Endothelial cell of umbilical vein (primary cell): ENCODE data around the gene ZC3H13. TPM values are rescaled to one million over a fixed set of nuclear protein-coding genes. Genes with fewer than 3 reads are reported as not detected.

Experiments
- BruUV-seq: library from RNA; stranded (reverse); fragments of 400-500 nt; replicated peaks from 2 replicates; lab custom pipeline; 2021; lab: Mats Ljungman, UMichigan
- CTCF ChIA-PET: fragments of 300-600, 350-600 bp; sonication (Branson Sonifier 250); formaldehyde crosslinking; loops from one replicate; lab custom pipeline; 2021; ENCODE audit warnings: antibody characterized with exemption, inconsistent platforms; lab: Charles Lee
- POLR2A ChIA-PET: fragments of 300-600, 350-600 bp; sonication (Branson Sonifier 250); formaldehyde crosslinking; loops from one replicate; lab custom pipeline; 2021; ENCODE audit warnings: antibody characterized with exemption, inconsistent platforms; lab: Charles Lee
- DNase-seq: peaks from one replicate; pipeline ENCODE4 v3.0.0-alpha.2; 2011; ENCODE audit warnings: low read depth, low spot score
- FAIRE-seq: peaks from 2 replicates; lab custom pipeline; 2011; peaks lifted over from hg19 to GRCh38; lab: Jason Lieb, UNC
- H2AFZ ChIP-seq: 2 replicates; pipeline ENCODE4 v1.6.0; 2012; ENCODE audit warnings: low read depth, low read length, control low read depth, inconsistent platforms
- H3K27ac ChIP-seq: 2 replicates; pipeline ENCODE4 v1.5.1; 2011; ENCODE audit warnings: low read depth, mild to moderate bottlenecking, control low read depth, low read length, moderate library complexity; ENCODE audit not compliant: insufficient read depth
- H3K27me3 ChIP-seq, 2 experiments: 2 replicates each; pipeline versions ENCODE4 v1.6.0 to v1.6.1; 2011; ENCODE audit warnings: low read length in 2 of 2, mixed read lengths in 1 of 2; ENCODE audit not compliant: control insufficient read depth in 2 of 2, insufficient read depth in 2 of 2
- H3K36me3 ChIP-seq, 2 experiments: 2 replicates in 1 of 2; 3 replicates in 1 of 2; pipeline ENCODE4 v1.5.1; 2011; ENCODE audit warnings: low read length in 2 of 2, mild to moderate bottlenecking in 1 of 2, moderate library complexity in 1 of 2; ENCODE audit not compliant: control insufficient read depth in 2 of 2, insufficient read depth in 2 of 2; ENCODE audit errors: extremely low read depth in 1 of 2
- H3K4me1 ChIP-seq: 3 replicates; pipeline ENCODE4 v1.5.1; 2011; ENCODE audit warnings: mild to moderate bottlenecking, low read length; ENCODE audit not compliant: control insufficient read depth, insufficient read depth; ENCODE audit errors: extremely low read depth
- H3K4me2 ChIP-seq: 2 replicates; pipeline ENCODE4 v1.6.1; 2011; ENCODE audit warnings: low read length, control low read depth, mixed read lengths; ENCODE audit not compliant: insufficient read depth
- H3K4me3 ChIP-seq, 3 experiments: fragments of 200-600 bp in 1 of 3; sonication (generic), shearing (Covaris generic) in 1 of 3; replicated peaks in 1 of 3; 2 replicates each; pipeline ENCODE4 v1.5.1; 2011 to 2016; ENCODE audit warnings: control low read depth in 3 of 3, low read length in 3 of 3, mild to moderate bottlenecking in 2 of 3, inconsistent platforms in 1 of 3, low read depth in 1 of 3, moderate library complexity in 1 of 3; ENCODE audit not compliant: insufficient read depth in 1 of 3
- H3K79me2 ChIP-seq: 2 replicates; pipeline ENCODE4 v1.6.0; 2012; ENCODE audit warnings: low read length, inconsistent platforms; ENCODE audit not compliant: control insufficient read depth, insufficient read depth
- H3K9ac ChIP-seq: replicated peaks from 2 replicates; pipeline ENCODE3; 2011; ENCODE audit warnings: low read length, control low read depth; ENCODE audit not compliant: insufficient read depth; ENCODE audit errors: extremely low read depth
- H3K9me1 ChIP-seq: replicated peaks from 3 replicates; pipeline ENCODE4 v1.6.0; 2011; ENCODE audit warnings: mild to moderate bottlenecking, low read length; ENCODE audit not compliant: control insufficient read depth, insufficient read depth; ENCODE audit errors: extremely low read depth
- H3K9me3 ChIP-seq: replicated peaks from 2 replicates; pipeline ENCODE4 v1.5.1; 2012; ENCODE audit warnings: low read length, inconsistent platforms; ENCODE audit not compliant: control insufficient read depth, insufficient read depth
- H4K20me1 ChIP-seq: replicated peaks from 2 replicates; pipeline ENCODE3; 2011; ENCODE audit warnings: mild to moderate bottlenecking, low read length; ENCODE audit not compliant: control insufficient read depth, insufficient read depth; ENCODE audit errors: extremely low read depth
- CTCF ChIP-seq, 2 donors: IDR thresholded peaks; 1 replicate in 1 of 2; 2 replicates in 1 of 2; pipeline ENCODE4 v1.5.1; 2011; ENCODE audit warnings: low read length in 2 of 2, mild to moderate bottlenecking in 2 of 2, moderate library complexity in 2 of 2, control low read depth in 1 of 2, inconsistent platforms in 1 of 2, low read depth in 1 of 2; ENCODE audit not compliant: insufficient read depth in 1 of 2; ENCODE audit errors: extremely low read depth in 1 of 2
- EZH2 ChIP-seq: IDR thresholded peaks from 2 replicates; pipeline ENCODE4 v1.6.1; 2012; ENCODE audit warnings: borderline replicate concordance, low read depth, mild to moderate bottlenecking, moderate library complexity, low read length, inconsistent platforms; ENCODE audit not compliant: severe bottlenecking
- FOS ChIP-seq: IDR thresholded peaks from 2 replicates; pipeline ENCODE4 v1.6.1; 2011; ENCODE audit warnings: mild to moderate bottlenecking, low read length, moderate library complexity, borderline replicate concordance; ENCODE audit not compliant: insufficient read depth
- GATA2 ChIP-seq: IDR thresholded peaks from 2 replicates; pipeline ENCODE4 v1.7.0; 2011; ENCODE audit warnings: low read depth, mild to moderate bottlenecking, moderate library complexity, mixed read lengths, low read length; ENCODE audit not compliant: insufficient read length, insufficient read depth
- JUN ChIP-seq: IDR thresholded peaks from 2 replicates; pipeline ENCODE4 v1.6.1; 2011; ENCODE audit warnings: borderline replicate concordance, low read depth; ENCODE audit not compliant: insufficient read length, insufficient read depth
- MAX ChIP-seq: IDR thresholded peaks from 2 replicates; pipeline ENCODE4 v1.6.1; 2011; ENCODE audit not compliant: insufficient read depth, insufficient read length
- MYC ChIP-seq: IDR thresholded peaks from one replicate; pipeline ENCODE4 v1.6.1; 2011; ENCODE audit warnings: mild to moderate bottlenecking, low read depth, low read length
- POLR2A ChIP-seq: IDR thresholded peaks from 2 replicates; pipeline ENCODE4 v1.6.1; 2012; ENCODE audit warnings: low read depth, mild to moderate bottlenecking, control low read depth, low read length
- POLR2AphosphoS5 ChIP-seq: IDR thresholded peaks from 2 replicates; pipeline ENCODE4 v1.6.1; 2012; ENCODE audit warnings: low read depth, mild to moderate bottlenecking, control low read depth, low read length, moderate library complexity; ENCODE audit not compliant: insufficient read depth
- dilution Hi-C: fragments of 300-500 bp; cut with MboI; formaldehyde crosslinking; loops from one replicate; pipeline ENCODE4 v1.15.0; 2019; ENCODE audit warnings: low sequenced_read_pairs; ENCODE audit not compliant: extremely low pct_ligation_motif_present
- intact Hi-C: fragments of 100-400 bp; cut with micrococcal nuclease; formaldehyde crosslinking; loops from one replicate; pipeline ENCODE4 v1.10.0; 2022
- polyA plus RNA-seq, 4 experiments: library from polyadenylated mRNA; depleted of rRNA in 3 of 4; stranded (reverse) in 3 of 4; unstranded in 1 of 4; fragments of >200 nt; gene quantifications; 2 replicates each; pipeline versions ENCODE4 v1.2.1 to v1.2.3, GENCODE V29; 2011 to 2012; ENCODE audit warnings: missing spikeins in 1 of 4
- total RNA-seq: library from RNA; stranded (reverse); gene quantifications from 2 replicates; pipeline ENCODE4 v1.2.3, GENCODE V29; 2021

Gene ZC3H13
- total and polyA plus RNA-seq, 2 donors (not counting 3 experiments of a cell fraction or from before 2014, with no cell fraction given), result 3.8 to 36.6 TPM

- Histone ChIP-seq H3K9me3 (no peaks in the 10 kb centered on the region), H3K4me2 (no peak overlapping the region), H3K27ac (no peak overlapping the region), H3K9ac (no peak overlapping the region), H4K20me1 (no peaks in the 10 kb centered on the region), H3K36me3 (no peaks in the 10 kb centered on the region), H3K4me1 (no peaks in the 10 kb centered on the region), H3K79me2 (no peaks in the 10 kb centered on the region), H3K9me1 (no peaks in the 10 kb centered on the region), H3K4me3 (no peak overlapping the region), H2AFZ (no peak overlapping the region), H3K27me3 (peaks cover 0 to 2% of the 10 kb centered on the region in 2 experiments)
- dilution Hi-C loops, result no loop called here
- no peak for DNase-seq
- intact Hi-C loops, result no loop called here
- BruUV-seq, result no TSS peak
- ChIA-PET POLR2A (no interaction called here), CTCF (interaction anchor here (1.0 kb wide), 2 partner anchors 10 to 109 kb away, joined by 3 read pairs; no protein-coding TSS in a partner anchor)
- FAIRE-seq, result no peak
- no peak for TF ChIP-seq EZH2
Observed at GRCh38 chr13:45915686-45916439, 136.7 kb downstream of the ZC3H13 start.

- intact Hi-C loops (no loop called here), dilution Hi-C loops (no loop called here)
- no TSS peak for BruUV-seq
Observed at GRCh38 chr13:45909673-45910072, 142.9 kb downstream of the ZC3H13 start.

More at GRCh38 chr13:45909673-45910072, 142.9 kb downstream of the ZC3H13 start:
- Histone ChIP-seq H3K9ac (no peak overlapping the region), H3K27ac (no peak overlapping the region), H4K20me1 (no peaks in the 10 kb centered on the region), H3K27me3 (no peaks in the 10 kb centered on the region), H3K9me3 (no peaks in the 10 kb centered on the region), H3K79me2 (no peaks in the 10 kb centered on the region), H3K4me2 (no peak overlapping the region), H3K4me1 (no peaks in the 10 kb centered on the region), H3K4me3 (no peak overlapping the region), H2AFZ (no peak overlapping the region), H3K36me3 (no peaks in the 10 kb centered on the region), H3K9me1 (no peaks in the 10 kb centered on the region)
- no peak for DNase-seq
- ChIA-PET CTCF (no interaction called here), POLR2A (no interaction called here)
- FAIRE-seq, result no peak
- TF ChIP-seq CTCF (IDR thresholded peaks at IDR 0.05; ENCODE audit: extremely low read depth in 1 of 2, insufficient read depth in 1 of 2, low read depth in 1 of 2, low read length in 2 of 2), result no peak
- no peak for TF ChIP-seq EZH2
- TF ChIP-seq FOS, result no peak
- TF ChIP-seq POLR2AphosphoS5, result no peak
- no peak for TF ChIP-seq POLR2A
- no peak for TF ChIP-seq MAX
- no peak for TF ChIP-seq GATA2
- TF ChIP-seq JUN, result no peak
- TF ChIP-seq MYC, result no peak
